GM12878 (cell line): Measurements from ENCODE around the gene DNAJC4. TPM values are rescaled to one million over a fixed set of nuclear protein-coding genes. Genes with fewer than 3 reads are reported as not detected.

Experiments
- ATF7 ChIP-seq: fragments of 450-650 bp; IDR thresholded peaks from 2 replicates; pipeline ENCODE4 v1.6.1; 2016; ENCODE audit warnings: low read depth, mild to moderate bottlenecking
- CHD1 ChIP-seq: IDR thresholded peaks from 2 replicates; pipeline ENCODE4 v1.6.1; 2012; ENCODE audit warnings: low read depth, low read length, improper control_type of control experiment
- EGR1 ChIP-seq, 2 experiments: IDR thresholded peaks; 1 replicate in 1 of 2; 2 replicates in 1 of 2; pipeline ENCODE4 v1.6.1; 2011 to 2012; ENCODE audit warnings: low read depth in 2 of 2, low read length in 2 of 2, borderline replicate concordance in 1 of 2, mild to moderate bottlenecking in 1 of 2, moderate library complexity in 1 of 2
- ETV6 ChIP-seq, 2 experiments: fragments of 450-650 bp in 1 of 2; IDR thresholded peaks in 1 of 2; conservative IDR thresholded peaks in 1 of 2; 2 replicates each; pipeline ENCODE4 v1.6.1; 2014; ENCODE audit warnings: antibody characterized with exemption in 1 of 2, borderline replicate concordance in 1 of 2, low read depth in 1 of 2, mild to moderate bottlenecking in 1 of 2, moderate library complexity in 1 of 2
- HCFC1 ChIP-seq: fragments of 150-350 bp; IDR thresholded peaks from 2 replicates; pipeline ENCODE4 v1.6.1; 2014; ENCODE audit warnings: low read length
- HDGF ChIP-seq: fragments of 450-650 bp; IDR thresholded peaks from 2 replicates; pipeline ENCODE4 v1.6.1; 2016; ENCODE audit warnings: antibody characterized with exemption
- IRF4 ChIP-seq: IDR thresholded peaks from 2 replicates; pipeline ENCODE4 v1.6.1; 2011; ENCODE audit warnings: low read depth, low read length
- NFXL1 ChIP-seq: fragments of 450-650 bp; IDR thresholded peaks from 2 replicates; pipeline ENCODE4 v1.6.1; 2017; ENCODE audit warnings: antibody characterized with exemption, mild to moderate bottlenecking, borderline replicate concordance
- NFYB ChIP-seq: IDR thresholded peaks from 2 replicates; pipeline ENCODE4 v1.6.1; 2011; ENCODE audit warnings: low read depth, mild to moderate bottlenecking, low read length, improper control_type of control experiment, moderate library complexity; ENCODE audit not compliant: insufficient read depth
- NKRF ChIP-seq: fragments of 450-650 bp; conservative IDR thresholded peaks from 2 replicates; pipeline ENCODE4 v1.6.1; 2017; ENCODE audit warnings: mild to moderate bottlenecking, moderate library complexity
- NR2F1 ChIP-seq: fragments of 450-650 bp; conservative IDR thresholded peaks from 2 replicates; pipeline ENCODE4 v1.6.1; 2017; ENCODE audit warnings: mild to moderate bottlenecking
- PAX5 ChIP-seq: IDR thresholded peaks from 2 replicates; pipeline ENCODE4 v1.6.1; 2011; ENCODE audit warnings: low read depth, low read length, borderline replicate concordance
- PKNOX1 ChIP-seq: fragments of 450-650 bp; IDR thresholded peaks from 2 replicates; pipeline ENCODE4 v1.6.1; 2016; ENCODE audit warnings: mild to moderate bottlenecking
- PML ChIP-seq: IDR thresholded peaks from 2 replicates; pipeline ENCODE4 v1.6.1; 2012; ENCODE audit warnings: low read length, inconsistent platforms
- POLR2A ChIP-seq: IDR thresholded peaks from 2 replicates; pipeline ENCODE4 v1.6.1; 2011; ENCODE audit warnings: low read depth, mild to moderate bottlenecking, low read length
- POLR2AphosphoS5 ChIP-seq: IDR thresholded peaks from 2 replicates; pipeline ENCODE4 v1.6.1; 2011; ENCODE audit warnings: mild to moderate bottlenecking, low read length, inconsistent platforms
- RELA ChIP-seq: fragments of 450-650 bp; IDR thresholded peaks from 2 replicates; pipeline ENCODE4 v1.8.0; 2014; ENCODE audit warnings: borderline replicate concordance; ENCODE audit not compliant: partially characterized antibody
- SMARCA5 ChIP-seq: fragments of 450-650 bp; IDR thresholded peaks from 2 replicates; pipeline ENCODE4 v1.6.1; 2017; ENCODE audit warnings: mild to moderate bottlenecking
- TCF12 ChIP-seq: IDR thresholded peaks from 2 replicates; pipeline ENCODE4 v1.6.1; 2011; ENCODE audit warnings: low read depth, mild to moderate bottlenecking, low read length
- TCF3 ChIP-seq: IDR thresholded peaks from 2 replicates; pipeline ENCODE4 v1.6.1; 2012; ENCODE audit warnings: low read depth, mild to moderate bottlenecking, low read length, borderline replicate concordance; ENCODE audit not compliant: insufficient read depth
- ZNF207 ChIP-seq: fragments of 450-650 bp; IDR thresholded peaks from 2 replicates; pipeline ENCODE4 v1.6.1; 2014; ENCODE audit warnings: antibody characterized with exemption, mild to moderate bottlenecking, borderline replicate concordance
- ZNF384 ChIP-seq: IDR thresholded peaks from 2 replicates; pipeline ENCODE4 v1.6.1; 2012; ENCODE audit warnings: low read depth, mild to moderate bottlenecking, low read length, improper control_type of control experiment, borderline replicate concordance
- polyA plus RNA-seq, 11 experiments: library from polyadenylated mRNA; depleted of rRNA in 4 of 11; unstranded in 6 of 11; stranded (reverse) in 5 of 11; fragments of >200 nt; fragmentation: Nextera tagmentation in 4 of 11; fragmentation: Illumina TruSeq in 1 of 11; extraction: Ambion mirVana in 4 of 11; extraction: Trizol in 1 of 11; gene quantifications; 1 replicate in 1 of 11; 2 replicates in 10 of 11; pipeline versions ENCODE4 v1.2.1 to v1.2.3, GENCODE V29; 2011 to 2016; ENCODE audit warnings: inconsistent platforms in 2 of 11, missing spikeins in 2 of 11, low read depth in 1 of 11
- total RNA-seq, 4 experiments: library from RNA; depleted of rRNA in 3 of 4; stranded (reverse); fragments of >200 nt in 3 of 4; fragmentation: Illumina TruSeq in 1 of 4; extraction: Trizol in 1 of 4; gene quantifications; 2 replicates each; pipeline versions ENCODE4 v1.2.1 to v1.2.3, GENCODE V29; 2013 to 2021
- TF ChIP-seq, protein P1 (sequence below): fragments of 450-650 bp; IDR thresholded peaks from 2 replicates; pipeline ENCODE4 v1.6.1; 2017; ENCODE audit warnings: mild to moderate bottlenecking
- TF ChIP-seq, protein P2 (sequence below): IDR thresholded peaks from 2 replicates; pipeline ENCODE4 v1.6.1; 2012; ENCODE audit warnings: low read depth, low read length, improper control_type of control experiment

DNAJC4 gene
- total and polyA plus RNA-seq, 10 of the 15 experiments (the other 5 are each of a cell fraction or from before 2014, with no cell fraction given): 3.7 to 64.9 (median 30.1) TPM

DNA sequence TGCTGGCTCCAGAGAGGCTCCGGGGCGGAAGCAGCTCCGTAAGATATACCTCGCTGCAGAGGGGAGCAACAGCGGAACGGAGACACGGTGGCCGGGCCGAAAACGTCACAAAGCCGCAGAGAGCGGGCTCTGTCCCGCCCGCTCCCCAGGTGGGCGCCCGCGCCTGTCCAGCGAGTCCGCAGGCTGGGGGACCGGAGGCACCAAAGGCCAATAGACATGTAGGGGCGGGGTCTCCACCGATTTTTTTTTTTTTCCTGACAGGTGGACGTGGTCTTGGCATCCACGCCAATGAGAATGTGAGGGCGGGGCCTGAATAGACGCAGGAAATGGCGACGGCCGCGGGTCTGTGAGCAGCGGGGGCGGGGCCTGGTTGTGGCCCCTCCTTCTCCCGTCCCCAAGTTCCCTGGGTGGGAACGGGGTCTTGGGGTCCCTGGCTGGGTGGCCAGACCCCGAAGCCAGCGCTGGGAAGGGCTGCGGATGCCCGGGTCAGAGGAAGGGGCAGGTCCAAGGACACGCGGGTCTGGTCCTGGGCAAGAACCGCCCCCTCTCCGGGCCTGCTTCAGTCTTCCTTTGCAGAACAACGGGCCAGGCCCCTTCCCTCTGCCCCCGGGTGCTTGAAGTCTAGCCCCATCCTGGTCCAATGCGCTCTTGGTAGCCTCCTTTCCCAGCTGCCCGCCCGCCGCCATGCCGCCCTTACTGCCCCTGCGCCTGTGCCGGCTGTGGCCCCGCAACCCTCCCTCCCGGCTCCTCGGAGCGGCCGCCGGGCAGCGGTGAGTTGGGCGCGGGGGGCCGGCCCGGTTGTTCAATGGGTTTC is at the start of gene DNAJC4 (continued):
- TF ChIP-seq, protein P1, sequence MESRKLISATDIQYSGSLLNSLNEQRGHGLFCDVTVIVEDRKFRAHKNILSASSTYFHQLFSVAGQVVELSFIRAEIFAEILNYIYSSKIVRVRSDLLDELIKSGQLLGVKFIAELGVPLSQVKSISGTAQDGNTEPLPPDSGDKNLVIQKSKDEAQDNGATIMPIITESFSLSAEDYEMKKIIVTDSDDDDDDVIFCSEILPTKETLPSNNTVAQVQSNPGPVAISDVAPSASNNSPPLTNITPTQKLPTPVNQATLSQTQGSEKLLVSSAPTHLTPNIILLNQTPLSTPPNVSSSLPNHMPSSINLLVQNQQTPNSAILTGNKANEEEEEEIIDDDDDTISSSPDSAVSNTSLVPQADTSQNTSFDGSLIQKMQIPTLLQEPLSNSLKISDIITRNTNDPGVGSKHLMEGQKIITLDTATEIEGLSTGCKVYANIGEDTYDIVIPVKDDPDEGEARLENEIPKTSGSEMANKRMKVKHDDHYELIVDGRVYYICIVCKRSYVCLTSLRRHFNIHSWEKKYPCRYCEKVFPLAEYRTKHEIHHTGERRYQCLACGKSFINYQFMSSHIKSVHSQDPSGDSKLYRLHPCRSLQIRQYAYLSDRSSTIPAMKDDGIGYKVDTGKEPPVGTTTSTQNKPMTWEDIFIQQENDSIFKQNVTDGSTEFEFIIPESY: no peak
- TF ChIP-seq ATF7 (0 out of 2 replicates have a peak, but pooled peaks have one; percentile 20), PAX5 (peak; percentile 64; the same call in 1 of the 2 replicates), POLR2AphosphoS5 (peak; percentile 38; the same call in 1 of the 2 replicates), NFYB (peak; percentile 81; the same call in 1 of the 2 replicates), TCF3 (peak; percentile 94), POLR2A (peak; percentile 80), ETV6 (conservative IDR thresholded peaks at IDR 0.05 in 1 of 2, IDR thresholded peaks at IDR 0.05 in 1 of 2; ENCODE audit: borderline replicate concordance in 1 of 2, low read depth in 1 of 2) (peak in 1 of 2 experiments; percentile 17; a peak in 1 of 4 replicates), NR2F1 (peak; percentile 53; the same call in 1 of the 2 replicates), HCFC1 (peak; percentile 14; the same call in 1 of the 2 replicates), ZNF384 (peak; percentile 99), ZNF207 (peak; percentile 50; the same call in 1 of the 2 replicates), EGR1 (IDR thresholded peaks at IDR 0.05; ENCODE audit: borderline replicate concordance in 1 of 2, low read depth in 2 of 2, low read length in 2 of 2) (peak in 1 of 2 experiments; percentile 31; a peak in 1 of 3 replicates), PML (peak; percentile 67; the same call in 1 of the 2 replicates), NKRF (0 out of 2 replicates have a peak, but pooled peaks have one; percentile 40), SMARCA5 (0 out of 2 replicates have a peak, but pooled peaks have one; percentile 27), RELA (peak; percentile 11), NFXL1 (no peak), TCF12 (peak; percentile 81), PKNOX1 (peak; percentile 84), CHD1 (no peak), HDGF (0 out of 2 replicates have a peak, but pooled peaks have one; percentile 59), IRF4 (no peak)
- TF ChIP-seq, protein P2, sequence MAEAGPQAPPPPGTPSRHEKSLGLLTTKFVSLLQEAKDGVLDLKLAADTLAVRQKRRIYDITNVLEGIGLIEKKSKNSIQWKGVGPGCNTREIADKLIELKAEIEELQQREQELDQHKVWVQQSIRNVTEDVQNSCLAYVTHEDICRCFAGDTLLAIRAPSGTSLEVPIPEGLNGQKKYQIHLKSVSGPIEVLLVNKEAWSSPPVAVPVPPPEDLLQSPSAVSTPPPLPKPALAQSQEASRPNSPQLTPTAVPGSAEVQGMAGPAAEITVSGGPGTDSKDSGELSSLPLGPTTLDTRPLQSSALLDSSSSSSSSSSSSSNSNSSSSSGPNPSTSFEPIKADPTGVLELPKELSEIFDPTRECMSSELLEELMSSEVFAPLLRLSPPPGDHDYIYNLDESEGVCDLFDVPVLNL: no peak
